Nephron progenitor cell (in vitro differentiated cells): Measurements from ENCODE around the gene ULK4.
"Not testable (repeated sequence)": the region's sequence is repeated elsewhere in the genome, so short reads cannot be mapped to it uniquely, and the experiment has no call there.

Experiments
- DNase-seq: peaks from one replicate; pipeline ENCODE4 v3.0.0; 2021
- H3K27ac Mint-ChIP-seq: 2 replicates; pipeline ENCODE4 v1.8.0; 2021; ENCODE audit warnings: mild to moderate bottlenecking, moderate library complexity, mixed read lengths
- H3K27me3 Mint-ChIP-seq: 2 replicates; pipeline ENCODE4 v1.8.0; 2021; ENCODE audit warnings: mild to moderate bottlenecking, low read depth, mixed read lengths; ENCODE audit not compliant: poor library complexity
- H3K36me3 Mint-ChIP-seq: 2 replicates; pipeline ENCODE4 v1.8.0; 2021; ENCODE audit warnings: low read depth, mixed read lengths
- H3K4me1 Mint-ChIP-seq: 2 replicates; pipeline ENCODE4 v1.8.0; 2021; ENCODE audit warnings: mixed read lengths
- H3K4me3 Mint-ChIP-seq: 2 replicates; pipeline ENCODE4 v1.8.0; 2021; ENCODE audit warnings: mild to moderate bottlenecking, moderate library complexity, mixed read lengths
- H3K9me3 Mint-ChIP-seq: 2 replicates; pipeline ENCODE4 v1.8.0; 2021; ENCODE audit warnings: mild to moderate bottlenecking, moderate library complexity, mixed read lengths
- TF ChIP-seq, protein P1 (sequence below): fragments of 200-600 bp; sonication (generic); IDR thresholded peaks from 2 replicates; pipeline ENCODE4 v1.5.0; 2021; ENCODE audit warnings: antibody characterized with exemption

Gene ULK4

DNA sequence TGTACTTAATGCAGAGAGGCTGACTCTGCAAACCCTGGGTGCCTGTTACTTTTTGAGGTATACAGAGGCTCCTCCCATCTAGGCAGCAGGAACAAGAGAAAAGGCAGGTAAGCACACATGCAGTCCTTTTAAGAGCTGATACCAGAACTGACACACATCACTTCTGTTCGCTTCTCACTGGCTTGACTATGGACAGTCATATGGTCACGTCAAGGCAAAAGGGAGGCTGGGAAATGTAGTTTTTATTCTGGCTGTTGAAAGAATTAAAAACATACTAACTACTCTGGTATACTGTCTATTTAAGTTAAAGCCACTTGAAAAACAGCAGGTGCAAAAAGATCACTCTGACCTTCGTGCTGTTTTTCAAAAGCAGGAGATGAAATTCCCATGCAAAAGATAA is 544.3 kb downstream of the ULK4 start:
- Mint-ChIP-seq H3K27me3 (no peaks in the 10 kb centered on the region), H3K36me3 (no peaks in the 10 kb centered on the region), H3K9me3 (no peaks in the 10 kb centered on the region), H3K4me3 (no peak overlapping the region), H3K27ac (no peak overlapping the region), H3K4me1 (peaks cover 13% of the 10 kb centered on the region)
- no peak for DNase-seq
- TF ChIP-seq, protein P1, sequence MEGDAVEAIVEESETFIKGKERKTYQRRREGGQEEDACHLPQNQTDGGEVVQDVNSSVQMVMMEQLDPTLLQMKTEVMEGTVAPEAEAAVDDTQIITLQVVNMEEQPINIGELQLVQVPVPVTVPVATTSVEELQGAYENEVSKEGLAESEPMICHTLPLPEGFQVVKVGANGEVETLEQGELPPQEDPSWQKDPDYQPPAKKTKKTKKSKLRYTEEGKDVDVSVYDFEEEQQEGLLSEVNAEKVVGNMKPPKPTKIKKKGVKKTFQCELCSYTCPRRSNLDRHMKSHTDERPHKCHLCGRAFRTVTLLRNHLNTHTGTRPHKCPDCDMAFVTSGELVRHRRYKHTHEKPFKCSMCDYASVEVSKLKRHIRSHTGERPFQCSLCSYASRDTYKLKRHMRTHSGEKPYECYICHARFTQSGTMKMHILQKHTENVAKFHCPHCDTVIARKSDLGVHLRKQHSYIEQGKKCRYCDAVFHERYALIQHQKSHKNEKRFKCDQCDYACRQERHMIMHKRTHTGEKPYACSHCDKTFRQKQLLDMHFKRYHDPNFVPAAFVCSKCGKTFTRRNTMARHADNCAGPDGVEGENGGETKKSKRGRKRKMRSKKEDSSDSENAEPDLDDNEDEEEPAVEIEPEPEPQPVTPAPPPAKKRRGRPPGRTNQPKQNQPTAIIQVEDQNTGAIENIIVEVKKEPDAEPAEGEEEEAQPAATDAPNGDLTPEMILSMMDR: no peak

DNA sequence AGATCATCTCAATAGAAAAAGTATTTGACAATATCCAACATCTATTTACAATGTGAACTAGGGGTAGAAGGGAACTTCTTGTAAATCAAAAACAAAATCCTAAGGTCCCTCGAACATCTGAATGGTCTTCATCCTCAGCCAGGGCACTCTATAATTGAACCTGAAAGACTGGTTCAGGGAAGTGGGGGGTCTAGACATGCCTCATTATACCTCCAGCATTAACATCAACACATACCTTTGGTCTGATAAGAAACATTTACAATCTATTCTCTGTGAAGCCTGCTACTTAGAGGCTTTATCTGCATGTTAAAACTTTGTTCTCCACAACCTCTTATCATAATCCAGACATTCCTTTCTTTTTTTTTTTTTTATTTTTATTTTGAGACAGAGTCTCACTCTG is 550.8 kb downstream of the ULK4 start:
- no peak for DNase-seq

DNA sequence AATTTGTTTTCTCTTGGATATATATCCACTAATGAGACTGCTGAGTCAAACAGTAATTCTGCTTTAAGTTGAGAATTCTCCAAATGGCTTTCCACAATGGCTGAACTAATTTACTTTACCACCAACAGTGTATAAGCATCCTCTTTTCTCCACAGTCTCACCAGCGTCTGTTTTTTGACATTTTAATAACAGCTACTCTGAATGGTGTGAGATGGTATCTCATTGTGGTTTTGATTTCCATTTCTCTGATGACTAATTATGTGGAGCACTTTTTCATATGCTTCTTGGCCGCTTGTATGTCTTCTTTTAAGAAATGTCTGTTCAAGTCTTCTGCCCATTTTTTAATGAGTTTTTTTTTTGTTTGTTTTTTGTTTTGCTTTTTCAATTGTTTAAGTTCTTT is 556.4 kb downstream of the ULK4 start:
- no peaks in the 10 kb centered on the region for H3K27me3 Mint-ChIP-seq
- H3K36me3 Mint-ChIP-seq: no peaks in the 10 kb centered on the region

More for the DNA sequence above, 550.8 kb downstream of the ULK4 start:
- Mint-ChIP-seq H3K27me3 (no peaks in the 10 kb centered on the region), H3K9me3 (peaks cover 7% of the 10 kb centered on the region), H3K36me3 (no peaks in the 10 kb centered on the region), H3K4me1 (peaks cover 13% of the 10 kb centered on the region), H3K4me3 (no peak overlapping the region), H3K27ac (no peak overlapping the region)
- TF ChIP-seq, protein P1: no peak

DNA sequence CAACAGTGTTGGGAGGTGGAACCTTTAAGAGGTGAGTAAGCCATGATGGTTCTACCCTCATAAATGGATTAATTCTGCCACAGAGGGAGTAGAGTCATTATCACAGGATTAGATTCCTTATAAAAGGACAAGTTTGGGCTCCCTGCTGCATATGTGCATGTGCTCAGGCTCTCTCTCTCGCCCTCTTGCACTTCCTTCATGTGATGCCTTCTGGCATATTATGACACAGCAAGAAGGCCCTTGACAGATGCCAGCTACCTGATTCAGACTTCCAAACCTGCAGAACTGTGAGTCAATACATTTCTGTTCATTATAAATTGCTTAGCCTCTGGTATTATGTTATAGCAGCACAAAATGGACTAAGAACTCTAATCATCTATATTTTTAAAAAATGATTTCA is 557.3 kb downstream of the ULK4 start:
- no peak for DNase-seq
- H3K9me3 Mint-ChIP-seq: peaks cover 7% of the 10 kb centered on the region
- no peaks in the 10 kb centered on the region for H3K4me1 Mint-ChIP-seq
- H3K36me3 Mint-ChIP-seq: no peaks in the 10 kb centered on the region
- H3K4me3 Mint-ChIP-seq: no peak overlapping the region
- H3K27ac Mint-ChIP-seq: no peak overlapping the region
- H3K27me3 Mint-ChIP-seq: no peaks in the 10 kb centered on the region
- TF ChIP-seq, protein P1: no peak

More for the DNA sequence above, 556.4 kb downstream of the ULK4 start:
- DNase-seq: no peak
- H3K27ac Mint-ChIP-seq: no peak overlapping the region
- TF ChIP-seq, protein P1: no peak
- no peak overlapping the region for H3K4me3 Mint-ChIP-seq
- no peaks in the 10 kb centered on the region for H3K4me1 Mint-ChIP-seq
- peaks cover 7% of the 10 kb centered on the region for H3K9me3 Mint-ChIP-seq

DNA sequence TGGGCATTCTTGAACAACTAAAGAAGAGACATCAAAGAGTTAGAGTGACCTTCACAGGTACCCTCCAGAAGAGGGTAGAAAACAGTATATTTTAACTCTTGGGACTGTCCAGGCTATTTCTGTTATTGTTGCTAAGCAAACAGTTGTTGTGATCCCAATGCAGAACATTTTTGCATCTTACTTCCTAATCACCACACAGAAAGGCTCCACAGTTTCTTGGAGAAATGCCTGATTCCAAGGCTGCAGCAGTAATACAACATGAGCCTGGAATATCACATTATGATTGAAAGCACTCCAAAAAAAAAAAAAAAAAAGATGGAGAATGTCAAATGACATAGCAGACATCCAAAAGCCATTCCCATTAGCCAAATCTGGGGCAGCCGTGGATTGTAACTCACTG is 567.0 kb downstream of the ULK4 start:
- Mint-ChIP-seq H3K9me3 (no peaks in the 10 kb centered on the region), H3K36me3 (no peaks in the 10 kb centered on the region), H3K27ac (no peak overlapping the region), H3K27me3 (no peaks in the 10 kb centered on the region), H3K4me3 (no peak overlapping the region), H3K4me1 (no peaks in the 10 kb centered on the region)
- DNase-seq: no peak
- TF ChIP-seq, protein P1: no peak

DNA sequence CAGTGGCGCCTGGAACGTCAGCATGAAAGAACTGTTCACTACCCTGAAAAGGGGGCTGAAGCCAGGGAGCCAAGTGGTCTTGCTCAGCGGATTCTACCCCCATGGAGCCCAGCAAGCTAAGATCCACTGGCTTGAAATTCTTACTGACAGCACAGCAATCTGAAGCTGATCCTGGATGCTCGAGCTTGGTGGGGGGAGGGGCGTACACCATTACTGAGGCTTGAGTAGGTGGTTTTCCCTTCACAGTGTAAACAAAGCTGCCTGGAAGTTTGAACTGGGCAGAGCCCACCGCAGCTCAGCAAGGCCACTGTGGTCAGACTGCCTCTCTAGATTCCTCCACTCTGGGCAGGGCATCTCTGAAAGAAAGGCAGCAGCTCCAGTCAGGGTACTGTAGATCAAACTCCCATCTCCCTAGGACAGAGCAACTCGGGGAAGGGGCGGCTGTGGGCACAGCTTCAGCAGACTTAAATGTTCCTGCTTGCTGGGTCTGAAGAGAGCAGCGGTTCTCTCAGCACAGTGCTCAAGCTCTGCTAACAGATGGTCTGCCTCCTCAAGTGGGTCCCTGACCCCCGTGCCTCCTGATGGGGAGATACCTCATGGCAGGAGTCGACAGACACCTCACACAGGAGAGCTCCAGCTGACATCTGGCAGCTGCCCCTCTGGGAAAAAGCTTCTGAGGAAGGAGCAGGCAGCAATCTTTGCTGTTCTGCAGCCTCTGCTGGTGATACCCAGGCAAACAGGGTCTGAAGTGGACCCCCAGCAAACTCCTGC is 591.0 kb downstream of the ULK4 start:
- H3K36me3 Mint-ChIP-seq: not testable (repeated sequence)
- DNase-seq: peak; percentile 37
- peak overlapping the region; percentile 71 for H3K27ac Mint-ChIP-seq

More for the DNA sequence above, 591.0 kb downstream of the ULK4 start:
- Mint-ChIP-seq H3K9me3 (peaks cover 37% of the 10 kb centered on the region), H3K27me3 (peaks cover 11% of the 10 kb centered on the region), H3K4me1 (peaks cover 21% of the 10 kb centered on the region)
- not testable (repeated sequence) for H3K4me3 Mint-ChIP-seq
